B cell (primary cell): Measurements from ENCODE around the gene ICA1. TPM values are rescaled to one million over a fixed set of nuclear protein-coding genes. Genes with fewer than 3 reads are reported as not detected.

Experiments used
- ATAC-seq: fragments of 200-7000 bp; cut with Tn5 transposase; one replicate; pipeline ENCODE4 v1.10.0; 2021; ENCODE audit warnings: low read depth, mild to moderate bottlenecking, moderate number of reproducible peaks, moderate library complexity
- CTCF ChIA-PET: fragments of 350-600 bp; sonication (Branson Sonifier 250); formaldehyde crosslinking; loops from one replicate; lab custom pipeline; 2021; ENCODE audit warnings: antibody characterized with exemption, inconsistent platforms; lab: Charles Lee
- POLR2A ChIA-PET: fragments of 350-600 bp; sonication (Branson Sonifier 250); formaldehyde crosslinking; loops from one replicate; lab custom pipeline; 2021; ENCODE audit warnings: antibody characterized with exemption; lab: Charles Lee
- DNase-seq: peaks from one replicate; pipeline ENCODE4 v3.0.0; 2013
- H2AFZ ChIP-seq: 2 replicates; pipeline ENCODE4 v1.6.1; 2012; ENCODE audit warnings: mild to moderate bottlenecking, low read depth, low read length; ENCODE audit not compliant: insufficient read depth, poor library complexity, severe bottlenecking
- H3K27ac ChIP-seq, 2 donors: 1 replicate in 1 of 2; 2 replicates in 1 of 2; pipeline ENCODE4 v1.5.1; 2012 to 2013; ENCODE audit warnings: low read length in 2 of 2, mild to moderate bottlenecking in 2 of 2, moderate library complexity in 1 of 2
- H3K27me3 ChIP-seq, 4 experiments: fragments of 200-600 bp in 1 of 4; sonication (generic) in 1 of 4; replicated peaks in 1 of 4; 1 replicate in 2 of 4; 2 replicates in 2 of 4; pipeline versions ENCODE4 v1.6.1 to v1.7.0; 2013 to 2016; ENCODE audit warnings: low read length in 3 of 4, mild to moderate bottlenecking in 2 of 4, mixed read lengths in 1 of 4, moderate library complexity in 1 of 4; ENCODE audit not compliant: insufficient read depth in 4 of 4, control insufficient read depth in 3 of 4; ENCODE audit errors: control extremely low read depth in 1 of 4
- H3K36me3 ChIP-seq, 2 experiments: replicated peaks in 1 of 2; 1 replicate in 1 of 2; 2 replicates in 1 of 2; pipeline versions ENCODE4 v1.6.1 to v1.7.1; 2013; ENCODE audit warnings: low read length in 1 of 2; ENCODE audit not compliant: insufficient read depth in 2 of 2, control insufficient read depth in 1 of 2; ENCODE audit errors: control extremely low read depth in 1 of 2, extremely low read depth in 1 of 2
- H3K4me1 ChIP-seq, 2 donors: fragments of 200-600 bp in 1 of 2; sonication (generic) in 1 of 2; 1 replicate in 1 of 2; 2 replicates in 1 of 2; pipeline versions ENCODE4 v1.5.1 to v1.6.1; 2013 to 2017; ENCODE audit warnings: low read length in 2 of 2; ENCODE audit not compliant: control insufficient read depth in 2 of 2, insufficient read depth in 2 of 2
- H3K4me2 ChIP-seq: replicated peaks from 2 replicates; pipeline ENCODE3; 2012; ENCODE audit warnings: mild to moderate bottlenecking, low read depth, low read length; ENCODE audit not compliant: poor library complexity, severe bottlenecking
- H3K4me3 ChIP-seq, 5 experiments: fragments of 200-600 bp in 1 of 5; sonication (generic) in 1 of 5; 1 replicate in 3 of 5; 2 replicates in 2 of 5; pipeline versions ENCODE4 v1.5.1 to v1.7.0; 2011 to 2016; ENCODE audit warnings: low read length in 4 of 5, mild to moderate bottlenecking in 4 of 5, low read depth in 2 of 5, control low read depth in 1 of 5, moderate library complexity in 1 of 5; ENCODE audit not compliant: insufficient read depth in 1 of 5; ENCODE audit errors: control extremely low read depth in 1 of 5, extremely low read depth in 1 of 5
- H3K79me2 ChIP-seq: fragments of 200-600 bp; sonication (generic); one replicate; pipeline ENCODE4 v1.6.0; 2016; ENCODE audit warnings: low read length; ENCODE audit not compliant: control insufficient read depth, insufficient read depth
- H3K9ac ChIP-seq: fragments of 200-600 bp; sonication (generic); 2 replicates; pipeline ENCODE4 v1.6.1; 2017; ENCODE audit warnings: mild to moderate bottlenecking, low read length, moderate library complexity
- H3K9me3 ChIP-seq, 3 donors: one replicate each; pipeline versions ENCODE4 v1.6.1 to v1.7.1; 2013; ENCODE audit warnings: low read length in 2 of 3; ENCODE audit not compliant: control insufficient read depth in 2 of 3, insufficient read depth in 1 of 3; ENCODE audit errors: control extremely low read depth in 1 of 3
- H4K20me1 ChIP-seq: 2 replicates; pipeline ENCODE4 v1.6.0; 2012; ENCODE audit warnings: mild to moderate bottlenecking, low read length; ENCODE audit not compliant: insufficient read depth, control insufficient read depth, poor library complexity, severe bottlenecking
- H3K27ac Mint-ChIP-seq: one replicate; pipeline ENCODE4 v1.8.0; 2021; ENCODE audit warnings: mixed read lengths
- H3K27me3 Mint-ChIP-seq: one replicate; pipeline ENCODE4 v1.8.0; 2021; ENCODE audit warnings: mixed read lengths
- H3K4me1 Mint-ChIP-seq: one replicate; pipeline ENCODE4 v1.8.0; 2021; ENCODE audit warnings: mixed read lengths
- H3K4me3 Mint-ChIP-seq: one replicate; pipeline ENCODE4 v1.8.0; 2021; ENCODE audit warnings: mixed read lengths
- H3K9me3 Mint-ChIP-seq: one replicate; pipeline ENCODE4 v1.8.0; 2022; ENCODE audit warnings: mixed read lengths; ENCODE audit not compliant: insufficient read depth
- EZH2 ChIP-seq: IDR thresholded peaks from 2 replicates; pipeline ENCODE4 v1.6.1; 2012; ENCODE audit warnings: borderline replicate concordance, low read depth, mild to moderate bottlenecking, moderate library complexity, low read length; ENCODE audit not compliant: insufficient read depth, poor library complexity, severe bottlenecking
- WGBS: methylation state at CpG from one replicate; pipeline ENCODE4 v1.1.5; 2013; ENCODE audit warnings: missing lambda C conversion rate; ENCODE audit not compliant: insufficient coverage; 5-methylcytosine and 5-hydroxymethylcytosine counted together
- intact Hi-C: fragments of 100-400 bp; cut with micrococcal nuclease; formaldehyde crosslinking; loops from one replicate; pipeline ENCODE4 v1.10.0; 2022
- polyA plus RNA-seq: library from polyadenylated mRNA; depleted of rRNA; stranded (reverse); fragments of >200 nt; gene quantifications from 2 replicates; pipeline ENCODE4 v1.2.3, GENCODE V29; 2012
- total RNA-seq, 2 donors: library from RNA; stranded (reverse); fragments of 120-200 nt in 1 of 2; gene quantifications; 1 replicate in 1 of 2; 2 replicates in 1 of 2; pipeline versions ENCODE4 v1.2.3 to v1.2.4, GENCODE V29; 2013 to 2022
- TF ChIP-seq, protein P1 (sequence below): fragments of 200-600 bp; IDR thresholded peaks from one replicate; pipeline ENCODE4 v1.8.0; 2022; ENCODE audit warnings: antibody characterized with exemption, mild to moderate bottlenecking

ICA1 gene
- total and polyA plus RNA-seq, 2 donors (not counting 1 experiment from before 2014, with no cell fraction given) = 0.03 TPM; not detected in 1

- Histone ChIP-seq H3K27ac (no peak overlapping the region), H3K27me3 (no peaks in the 10 kb centered on the region), H3K36me3 (no peaks in the 10 kb centered on the region), H4K20me1 (no peaks in the 10 kb centered on the region), H3K9ac (no peak overlapping the region), H3K9me3 (no peaks in the 10 kb centered on the region), H3K4me2 (no peak overlapping the region), H2AFZ (peak overlapping the region; percentile 10), H3K4me3 (no peak overlapping the region), H3K79me2 (no peaks in the 10 kb centered on the region), H3K4me1 (no peaks in the 10 kb centered on the region)
- ChIA-PET CTCF (interaction anchor here (0.6 to 6.2 kb wide), 19 partner anchors 9 to 1626 kb away, joined by 3 to 50 read pairs (median 4); partner anchors contain the start of genes C1GALT1 and UMAD1), POLR2A (no interaction called here)
- H3K27ac Mint-ChIP-seq = no peak overlapping the region
- H3K27me3 Mint-ChIP-seq = no peaks in the 10 kb centered on the region
- no peaks in the 10 kb centered on the region for H3K9me3 Mint-ChIP-seq
- no peak for TF ChIP-seq EZH2
- TF ChIP-seq, protein P1, sequence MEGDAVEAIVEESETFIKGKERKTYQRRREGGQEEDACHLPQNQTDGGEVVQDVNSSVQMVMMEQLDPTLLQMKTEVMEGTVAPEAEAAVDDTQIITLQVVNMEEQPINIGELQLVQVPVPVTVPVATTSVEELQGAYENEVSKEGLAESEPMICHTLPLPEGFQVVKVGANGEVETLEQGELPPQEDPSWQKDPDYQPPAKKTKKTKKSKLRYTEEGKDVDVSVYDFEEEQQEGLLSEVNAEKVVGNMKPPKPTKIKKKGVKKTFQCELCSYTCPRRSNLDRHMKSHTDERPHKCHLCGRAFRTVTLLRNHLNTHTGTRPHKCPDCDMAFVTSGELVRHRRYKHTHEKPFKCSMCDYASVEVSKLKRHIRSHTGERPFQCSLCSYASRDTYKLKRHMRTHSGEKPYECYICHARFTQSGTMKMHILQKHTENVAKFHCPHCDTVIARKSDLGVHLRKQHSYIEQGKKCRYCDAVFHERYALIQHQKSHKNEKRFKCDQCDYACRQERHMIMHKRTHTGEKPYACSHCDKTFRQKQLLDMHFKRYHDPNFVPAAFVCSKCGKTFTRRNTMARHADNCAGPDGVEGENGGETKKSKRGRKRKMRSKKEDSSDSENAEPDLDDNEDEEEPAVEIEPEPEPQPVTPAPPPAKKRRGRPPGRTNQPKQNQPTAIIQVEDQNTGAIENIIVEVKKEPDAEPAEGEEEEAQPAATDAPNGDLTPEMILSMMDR = peak; percentile 81
- H3K4me3 Mint-ChIP-seq = no peak overlapping the region
- ATAC-seq (peak; percentile 57), DNase-seq (peak; percentile 78)
- H3K4me1 Mint-ChIP-seq = peaks cover 2% of the 10 kb centered on the region
- WGBS = no CpG with 5 or more reads among the region's 7 CpGs
- intact Hi-C loops = loop anchor here (1.0 to 5.0 kb wide), 6 partner anchors 80 to 1115 kb away; no protein-coding TSS in a partner anchor
Measured at GRCh38 chr7:8217200-8218068, 44.5 kb downstream of the ICA1 start.

- TF ChIP-seq EZH2 = no peak
- TF ChIP-seq, protein P1 = no peak
- no peak overlapping the region for H2AFZ ChIP-seq
- no peaks in the 10 kb centered on the region for H3K79me2 ChIP-seq
- Mint-ChIP-seq H3K27me3 (no peaks in the 10 kb centered on the region), H3K4me3 (no peak overlapping the region), H3K4me1 (peaks cover 2% of the 10 kb centered on the region), H3K27ac (no peak overlapping the region), H3K9me3 (no peaks in the 10 kb centered on the region)
- H3K27me3 ChIP-seq = no peaks in the 10 kb centered on the region
- H3K4me2 ChIP-seq = no peak overlapping the region
- no peaks in the 10 kb centered on the region for H3K9me3 ChIP-seq
- H3K4me3 ChIP-seq = no peak overlapping the region
- no peak for ATAC-seq
- no peak for DNase-seq
- H4K20me1 ChIP-seq = no peaks in the 10 kb centered on the region
- WGBS = 95% methylated on average over 3 of the region's 3 CpGs
- intact Hi-C loops = loop anchor here (2.0 to 5.0 kb wide), 3 partner anchors 81 to 1114 kb away; no protein-coding TSS in a partner anchor
- no peaks in the 10 kb centered on the region for H3K4me1 ChIP-seq
- ChIA-PET CTCF (interaction anchor here (0.9 to 6.2 kb wide), 11 partner anchors 14 to 1114 kb away, joined by 3 to 50 read pairs (median 4); partner anchors contain the start of genes C1GALT1 and UMAD1), POLR2A (no interaction called here)
- no peak overlapping the region for H3K27ac ChIP-seq
- no peak overlapping the region for H3K9ac ChIP-seq
- H3K36me3 ChIP-seq = no peaks in the 10 kb centered on the region
Measured at GRCh38 chr7:8216334-8216690, 45.7 kb downstream of the ICA1 start.
